ENCODE measurements around the gene INSRR.

Gene INSRR

DNA sequence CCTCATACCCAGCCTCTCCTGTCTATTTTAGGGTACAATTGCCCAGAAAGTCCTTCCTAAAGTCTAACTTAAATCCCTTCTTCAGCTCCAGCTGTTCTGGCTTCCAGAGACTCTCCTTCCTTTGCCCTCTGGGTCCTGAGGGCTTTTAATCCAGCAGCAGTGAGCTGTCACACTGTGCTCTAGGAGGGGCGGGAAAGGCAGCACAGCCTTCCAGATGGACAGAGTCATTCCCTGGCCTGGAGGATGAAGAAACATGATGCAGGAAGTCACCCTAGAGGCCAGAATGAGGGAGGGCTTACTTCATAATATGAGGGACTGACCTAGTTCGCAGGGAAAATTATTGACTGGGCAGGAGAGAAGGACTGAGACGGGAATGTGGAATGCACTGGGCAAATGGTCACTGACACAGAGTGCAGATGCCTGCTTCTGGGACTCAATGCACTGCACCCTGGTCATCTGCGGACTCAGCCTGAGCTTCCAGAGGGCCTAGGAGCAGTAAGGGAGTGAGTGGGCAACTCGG, 43.5 kb downstream of the INSRR start:
- no peak for DNase-seq (ENCODE audit: insufficient read length)
- no peak for FAIRE-seq
- TF ChIP-seq POLR2A (IDR thresholded peaks at IDR 0.05; ENCODE audit: low read depth, low read length) (no peak), POLR2AphosphoS5 (IDR thresholded peaks at IDR 0.05; ENCODE audit: low read depth, low read length) (no peak), TAF1 (IDR thresholded peaks at IDR 0.05; ENCODE audit: borderline replicate concordance, low read depth, low read length) (no peak)

DNA sequence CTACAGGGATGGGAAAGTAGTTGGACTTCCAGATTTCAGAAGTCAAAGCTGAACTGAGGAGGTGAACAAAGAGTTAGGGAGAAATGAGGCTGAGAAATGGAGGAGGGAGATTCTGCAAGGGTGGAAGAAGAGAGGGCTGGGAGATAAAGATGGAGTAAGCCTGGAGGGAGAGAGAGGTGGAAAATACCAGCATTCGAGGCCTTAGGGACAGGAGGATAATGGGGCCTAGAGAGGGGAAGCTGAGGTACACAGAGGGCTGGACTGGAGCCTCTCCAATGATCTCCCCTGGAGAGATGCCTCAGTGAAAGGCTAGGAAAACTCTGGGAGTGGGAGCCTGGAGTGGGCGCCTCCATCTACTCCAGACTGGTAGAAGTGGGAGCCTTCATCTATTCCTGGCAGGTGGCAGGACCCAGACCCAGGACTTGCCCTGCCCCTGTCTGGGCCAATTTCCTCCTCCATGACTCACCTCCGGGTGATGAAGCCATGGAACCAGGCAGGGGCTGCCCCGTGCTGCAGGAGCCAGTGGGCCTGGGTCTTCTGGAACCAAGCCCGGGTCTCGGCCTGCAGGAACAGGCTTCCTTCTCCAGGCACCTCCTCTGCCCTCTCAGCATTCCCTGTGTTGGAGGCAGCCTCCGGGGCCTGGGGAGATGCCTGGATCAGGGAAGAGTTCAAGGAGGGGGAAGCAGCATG, 44.2 kb downstream of the INSRR start:
- no peak for TF ChIP-seq POLR2AphosphoS5 (IDR thresholded peaks at IDR 0.05; ENCODE audit: low read depth, low read length)
- no peak for TF ChIP-seq POLR2A (IDR thresholded peaks at IDR 0.05; ENCODE audit: low read depth, low read length)
- no peak for TF ChIP-seq TAF1 (IDR thresholded peaks at IDR 0.05; ENCODE audit: borderline replicate concordance, low read depth, low read length)
- FAIRE-seq (no peak), DNase-seq (ENCODE audit: insufficient read length) (no peak)

DNA sequence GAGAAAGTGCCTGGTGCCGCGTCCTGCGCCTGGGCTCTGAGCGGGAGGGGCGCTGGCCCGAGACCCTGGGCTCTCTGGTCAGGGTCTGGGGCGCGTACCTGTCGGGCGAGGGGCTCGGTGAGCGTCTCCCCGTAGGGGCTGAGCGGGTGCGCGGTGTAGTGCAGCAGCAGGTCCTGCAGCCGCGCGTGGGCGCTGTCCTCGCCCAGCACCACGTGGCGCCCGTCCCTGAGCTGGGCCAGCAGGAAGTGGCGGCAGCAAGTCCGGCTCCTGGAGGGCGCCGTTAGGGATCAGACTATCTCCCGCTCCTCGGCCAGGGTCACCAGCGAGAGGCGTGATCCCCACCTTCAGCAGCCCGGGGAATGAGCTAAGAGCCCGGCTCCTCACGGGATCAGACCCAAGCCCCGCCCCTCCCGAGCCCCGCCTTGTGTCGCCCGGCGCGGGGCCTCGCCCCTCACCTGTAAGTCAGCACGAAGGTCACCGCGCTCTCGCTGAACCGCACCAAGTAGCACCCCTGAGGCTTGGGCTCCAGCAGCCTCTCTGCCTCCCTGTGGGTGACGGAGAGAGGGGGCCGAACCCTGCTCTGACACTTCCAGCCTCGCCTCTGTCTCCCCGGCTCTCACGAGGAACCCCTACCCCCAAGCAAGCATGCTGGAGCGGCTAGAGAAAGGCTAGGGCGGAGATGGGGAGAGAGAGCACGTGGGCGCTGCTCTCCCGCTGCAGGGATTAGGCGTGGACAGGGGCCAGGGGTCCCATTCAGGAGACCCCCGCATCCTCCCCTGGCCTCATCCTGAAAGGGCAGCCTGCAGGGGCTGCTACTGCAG, 45.0 kb downstream of the INSRR start:
- FAIRE-seq (peak; percentile 65), DNase-seq (ENCODE audit: insufficient read length) (peak; percentile 78)

DNA sequence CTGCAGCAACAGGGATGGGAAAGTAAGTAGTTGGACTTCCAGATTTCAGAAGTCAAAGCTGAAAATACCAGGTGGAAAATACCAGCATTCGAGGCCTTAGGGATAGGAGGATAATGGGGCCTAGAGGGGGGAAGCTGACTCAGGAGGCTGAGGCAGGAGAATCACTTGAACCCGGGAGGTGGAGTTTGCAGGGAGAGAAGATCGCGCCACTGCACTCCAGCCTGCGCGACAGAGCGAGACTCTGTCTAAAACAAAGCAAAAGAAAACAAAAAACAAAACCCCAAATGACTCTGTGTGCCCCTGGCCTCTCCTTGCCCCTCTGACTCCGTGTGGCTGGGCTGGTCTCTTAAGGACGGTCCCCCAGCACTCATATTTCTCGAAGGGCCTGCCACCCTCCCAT, 45.6 kb downstream of the INSRR start:
- TF ChIP-seq TAF1 (IDR thresholded peaks at IDR 0.05; ENCODE audit: borderline replicate concordance, low read depth, low read length) (no peak), POLR2AphosphoS5 (IDR thresholded peaks at IDR 0.05; ENCODE audit: low read depth, low read length) (no peak), POLR2A (IDR thresholded peaks at IDR 0.05; ENCODE audit: low read depth, low read length) (no peak)
- no peak for FAIRE-seq
- no peak for DNase-seq (ENCODE audit: insufficient read length)

More for the DNA sequence above, 45.0 kb downstream of the INSRR start:
- no peak for TF ChIP-seq TAF1 (IDR thresholded peaks at IDR 0.05; ENCODE audit: borderline replicate concordance, low read depth, low read length)
- no peak for TF ChIP-seq POLR2AphosphoS5 (IDR thresholded peaks at IDR 0.05; ENCODE audit: low read depth, low read length)
- peak; percentile 45; the same call in 1 of the 2 replicates for TF ChIP-seq POLR2A (IDR thresholded peaks at IDR 0.05; ENCODE audit: low read depth, low read length)

DNA sequence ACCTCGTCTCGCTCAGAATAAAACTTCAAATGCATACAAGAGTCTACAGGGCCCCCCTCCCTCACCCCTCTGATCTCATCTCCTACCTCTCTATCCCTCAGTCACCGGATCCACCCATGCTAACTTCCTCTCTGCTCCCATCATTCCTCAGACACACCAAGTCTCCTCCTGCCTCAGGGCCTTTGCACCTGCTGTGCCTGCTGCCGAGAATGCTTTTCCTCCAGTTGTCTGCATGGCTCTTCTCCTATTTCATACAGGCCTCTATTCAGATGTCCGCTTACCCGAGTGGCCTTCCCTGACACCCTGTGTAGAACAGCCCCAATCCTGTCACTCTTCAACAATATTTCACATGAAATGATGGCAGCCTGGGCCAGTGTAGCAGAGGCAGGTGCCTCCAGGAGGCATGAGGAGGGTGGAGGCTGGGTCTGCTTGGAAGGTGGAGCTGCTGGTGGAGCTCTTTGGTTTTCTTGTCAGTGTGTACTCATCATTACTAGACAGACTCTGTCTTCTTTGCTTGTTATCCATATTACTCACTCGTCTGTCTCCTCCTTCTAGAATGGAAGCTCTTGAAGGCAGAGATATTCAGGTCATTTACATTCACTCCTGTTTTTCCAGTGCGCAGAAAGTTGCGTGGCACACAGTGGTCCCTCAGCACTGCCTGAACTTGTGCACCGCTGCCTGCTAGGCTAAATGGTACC, 46.5 kb downstream of the INSRR start:
- no peak for TF ChIP-seq TAF1 (IDR thresholded peaks at IDR 0.05; ENCODE audit: borderline replicate concordance, low read depth, low read length)
- TF ChIP-seq POLR2A (IDR thresholded peaks at IDR 0.05; ENCODE audit: low read depth, low read length): no peak
- no peak for TF ChIP-seq POLR2AphosphoS5 (IDR thresholded peaks at IDR 0.05; ENCODE audit: low read depth, low read length)
- DNase-seq (ENCODE audit: insufficient read length) (no peak), FAIRE-seq (no peak)

DNA sequence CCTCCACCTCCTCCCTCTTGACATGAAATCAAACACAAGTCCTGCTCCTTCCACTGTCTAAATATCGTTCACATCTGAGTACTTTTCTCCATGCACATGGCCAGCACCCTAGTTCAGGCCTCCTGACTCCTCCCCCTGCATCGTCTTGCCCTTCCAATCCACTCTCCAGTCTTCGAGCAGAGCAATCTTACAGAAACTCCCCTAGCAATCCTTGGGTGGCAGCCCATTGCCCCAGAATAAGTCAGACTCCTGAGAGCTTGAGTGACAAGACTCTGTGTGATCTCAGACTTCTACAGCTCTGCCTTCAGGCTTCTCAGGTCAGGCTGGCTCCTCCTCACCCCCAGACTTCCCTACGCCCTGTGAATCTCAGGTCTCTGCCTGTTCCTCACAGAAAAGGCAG, 47.7 kb downstream of the INSRR start:
- TF ChIP-seq POLR2AphosphoS5 (IDR thresholded peaks at IDR 0.05; ENCODE audit: low read depth, low read length) (no peak), TAF1 (IDR thresholded peaks at IDR 0.05; ENCODE audit: borderline replicate concordance, low read depth, low read length) (no peak), POLR2A (IDR thresholded peaks at IDR 0.05; ENCODE audit: low read depth, low read length) (no peak)
- FAIRE-seq: no peak
- no peak for DNase-seq (ENCODE audit: insufficient read length)

DNA sequence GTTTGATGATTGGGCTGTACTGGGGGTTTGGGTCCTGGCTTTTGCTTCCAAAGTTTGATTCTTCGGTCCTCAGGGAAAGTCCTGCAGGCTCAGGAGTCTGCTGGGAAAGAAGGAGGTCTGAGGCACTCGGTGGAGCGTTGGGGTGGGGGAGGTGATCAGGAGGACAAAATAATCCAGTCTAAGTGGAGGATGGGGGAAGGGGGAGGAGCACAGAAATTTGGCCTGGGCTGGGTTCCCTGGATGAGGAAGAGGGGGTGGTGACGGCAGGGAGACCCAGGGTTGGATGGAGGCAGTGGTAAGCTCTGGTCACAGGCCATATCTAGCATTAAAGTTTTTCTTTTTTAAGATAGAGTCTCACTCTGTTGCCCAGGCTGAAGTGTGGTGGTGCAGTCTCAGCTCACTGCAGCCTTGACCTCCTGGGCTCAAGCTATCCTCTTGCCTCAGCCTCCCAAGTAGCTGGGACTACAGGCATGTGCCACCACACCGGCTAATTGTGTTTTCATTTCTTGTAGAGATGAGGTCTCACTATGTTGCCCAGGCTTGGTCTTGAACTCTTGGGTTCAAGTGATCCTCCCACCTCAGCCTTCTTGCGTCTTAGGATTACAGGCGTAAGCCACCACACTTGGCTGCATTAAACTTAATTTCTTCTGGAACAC, 49.1 kb downstream of the INSRR start:
- no peak for DNase-seq (ENCODE audit: insufficient read length)

DNA sequence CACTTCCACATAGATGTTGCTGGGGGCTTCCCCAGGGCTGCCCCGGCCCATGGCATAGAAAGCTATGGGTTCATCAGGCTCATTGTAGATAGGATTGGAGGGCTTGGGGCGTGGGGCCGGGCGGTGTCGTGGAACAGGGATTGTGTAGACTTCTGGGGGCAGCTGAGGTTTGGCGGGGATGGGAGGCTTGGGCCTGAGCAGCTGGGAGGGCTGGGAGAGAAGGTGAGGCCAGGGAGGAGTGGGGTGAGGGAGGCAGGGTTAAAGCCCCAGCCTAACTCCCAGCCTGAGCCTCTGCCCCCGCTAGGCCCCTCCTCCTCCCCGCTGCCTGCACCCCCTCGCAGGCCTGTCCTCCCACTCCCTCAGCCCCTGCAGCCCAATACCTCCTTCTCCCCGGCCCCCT, 49.6 kb downstream of the INSRR start:
- DNase-seq (ENCODE audit: insufficient read length): no peak
- no peak for FAIRE-seq
- no peak for TF ChIP-seq POLR2A (IDR thresholded peaks at IDR 0.05; ENCODE audit: low read depth, low read length)
- TF ChIP-seq POLR2AphosphoS5 (IDR thresholded peaks at IDR 0.05; ENCODE audit: low read depth, low read length): no peak
- no peak for TF ChIP-seq TAF1 (IDR thresholded peaks at IDR 0.05; ENCODE audit: borderline replicate concordance, low read depth, low read length)

More for the DNA sequence above, 49.1 kb downstream of the INSRR start:
- no peak for TF ChIP-seq POLR2A (IDR thresholded peaks at IDR 0.05; ENCODE audit: low read depth, low read length)
- TF ChIP-seq TAF1 (IDR thresholded peaks at IDR 0.05; ENCODE audit: borderline replicate concordance, low read depth, low read length): no peak
- no peak for TF ChIP-seq POLR2AphosphoS5 (IDR thresholded peaks at IDR 0.05; ENCODE audit: low read depth, low read length)
- no peak for FAIRE-seq

DNA sequence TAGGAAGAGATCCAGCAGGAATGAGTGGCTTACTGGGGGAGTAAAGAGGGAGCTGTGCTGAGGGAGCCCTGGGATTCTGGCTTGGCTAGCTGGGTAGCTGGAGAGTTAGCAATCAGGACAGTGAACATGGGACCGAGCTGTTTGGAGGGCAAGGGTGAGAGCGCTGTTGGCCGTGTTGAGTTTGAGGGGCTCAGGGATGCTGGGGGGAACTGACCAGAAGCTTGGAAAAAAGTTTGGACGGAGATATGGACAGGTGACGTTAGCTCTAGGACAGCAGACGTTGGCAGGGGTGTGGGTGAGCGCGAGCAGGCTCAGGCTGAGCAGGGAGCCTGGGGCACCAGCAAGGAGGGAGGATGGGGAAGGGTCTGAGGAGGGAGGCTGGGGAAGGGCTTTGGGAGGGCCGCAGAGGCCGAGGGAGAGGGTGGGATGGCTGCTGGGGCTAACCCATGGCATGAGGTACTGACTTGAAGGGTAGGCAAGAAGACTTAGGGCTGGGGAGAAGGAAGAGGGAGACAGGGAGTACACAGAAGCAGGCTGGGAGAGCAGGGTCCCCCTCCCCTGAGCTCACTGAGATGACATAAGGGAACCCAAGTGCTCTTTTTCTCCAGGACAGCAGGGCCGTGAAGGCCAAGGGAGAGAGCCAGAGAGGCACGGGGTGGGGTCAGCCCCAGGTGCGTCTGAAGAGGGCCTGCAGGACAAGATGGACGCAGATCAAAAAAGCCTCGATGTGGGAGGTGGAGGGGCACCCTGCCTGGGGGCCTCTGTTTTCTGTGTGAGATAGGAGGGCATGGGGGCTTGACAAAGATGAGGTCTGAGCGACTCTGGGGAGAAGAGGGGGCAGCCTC, 50.5 kb downstream of the INSRR start:
- FAIRE-seq: no peak
- no peak for DNase-seq (ENCODE audit: insufficient read length)
- TF ChIP-seq TAF1 (IDR thresholded peaks at IDR 0.05; ENCODE audit: borderline replicate concordance, low read depth, low read length): no peak
- no peak for TF ChIP-seq POLR2AphosphoS5 (IDR thresholded peaks at IDR 0.05; ENCODE audit: low read depth, low read length)
- no peak for TF ChIP-seq POLR2A (IDR thresholded peaks at IDR 0.05; ENCODE audit: low read depth, low read length)

DNA sequence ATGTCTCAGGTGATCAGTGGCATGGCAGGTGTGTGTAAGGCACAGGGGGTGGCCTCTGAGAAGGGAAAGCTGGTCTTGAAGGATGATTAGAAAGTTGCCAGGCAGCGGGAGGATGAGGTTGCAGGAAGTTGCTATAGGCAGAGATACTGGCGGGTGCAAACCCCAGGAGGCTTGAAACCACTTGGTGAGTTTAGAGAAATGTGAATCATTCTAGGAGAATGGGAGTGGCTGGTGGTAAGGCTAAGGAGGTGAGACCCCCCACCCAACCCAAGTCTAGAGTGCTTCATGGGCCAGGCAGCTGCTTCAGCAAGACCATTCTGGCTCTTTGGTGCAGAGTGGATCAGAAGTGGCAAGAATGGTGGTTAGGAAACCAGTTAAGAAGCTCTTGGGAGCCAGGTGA, 51.3 kb downstream of the INSRR start:
- DNase-seq (ENCODE audit: insufficient read length) (no peak), FAIRE-seq (no peak)
- no peak for TF ChIP-seq POLR2A (IDR thresholded peaks at IDR 0.05; ENCODE audit: low read depth, low read length)
- TF ChIP-seq POLR2AphosphoS5 (IDR thresholded peaks at IDR 0.05; ENCODE audit: low read depth, low read length): no peak
